Measurements from ENCODE around the gene ZC3H15. TPM values are rescaled to one million over a fixed set of nuclear protein-coding genes. Genes with fewer than 3 reads are reported as not detected.

ZC3H15 gene
- total RNA-seq, 6 experiments from 2014 or later = 20.7 to 41.2 (median 30.5) TPM

DNA sequence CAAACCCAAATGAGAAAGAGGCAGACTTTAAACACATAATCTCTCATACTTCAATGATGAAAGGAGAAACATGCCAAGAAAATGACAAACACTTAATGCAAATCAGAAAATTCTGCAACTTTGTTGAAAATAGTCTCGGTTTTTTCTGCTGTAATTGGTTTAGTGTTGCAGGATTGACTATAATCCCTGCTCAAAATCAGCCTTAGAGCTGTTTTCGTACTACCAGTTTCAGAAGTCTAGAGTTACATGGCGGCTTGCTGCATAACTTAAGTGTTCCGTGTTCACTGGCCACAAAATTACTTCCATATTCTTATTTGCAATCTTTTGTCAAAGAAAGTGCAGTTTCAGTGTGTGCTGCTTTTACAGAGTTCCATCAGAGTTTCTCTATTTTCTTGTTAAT, 54.9 kb downstream of the ZC3H15 start:
- DNase-seq = no peak
- Histone ChIP-seq H3K4me3 (no peak overlapping the region), H3K4me1 (no peaks in the 10 kb centered on the region), H3K27ac (no peak overlapping the region), H3K36me3 (no peaks in the 10 kb centered on the region), H3K9me3 (no peaks in the 10 kb centered on the region), H3K27me3 (no peaks in the 10 kb centered on the region)
- intact Hi-C loops (cut with DNase I) = no loop called here
- ATAC-seq = no peak
- 74% methylated on average over 4 of the region's 4 CpGs for WGBS (ENCODE audit: insufficient coverage, low coverage, low lambda C conversion rate, missing lambda C conversion rate)
- TF ChIP-seq POLR2A (IDR thresholded peaks at IDR 0.05) = no peak
- TF ChIP-seq, protein P1, sequence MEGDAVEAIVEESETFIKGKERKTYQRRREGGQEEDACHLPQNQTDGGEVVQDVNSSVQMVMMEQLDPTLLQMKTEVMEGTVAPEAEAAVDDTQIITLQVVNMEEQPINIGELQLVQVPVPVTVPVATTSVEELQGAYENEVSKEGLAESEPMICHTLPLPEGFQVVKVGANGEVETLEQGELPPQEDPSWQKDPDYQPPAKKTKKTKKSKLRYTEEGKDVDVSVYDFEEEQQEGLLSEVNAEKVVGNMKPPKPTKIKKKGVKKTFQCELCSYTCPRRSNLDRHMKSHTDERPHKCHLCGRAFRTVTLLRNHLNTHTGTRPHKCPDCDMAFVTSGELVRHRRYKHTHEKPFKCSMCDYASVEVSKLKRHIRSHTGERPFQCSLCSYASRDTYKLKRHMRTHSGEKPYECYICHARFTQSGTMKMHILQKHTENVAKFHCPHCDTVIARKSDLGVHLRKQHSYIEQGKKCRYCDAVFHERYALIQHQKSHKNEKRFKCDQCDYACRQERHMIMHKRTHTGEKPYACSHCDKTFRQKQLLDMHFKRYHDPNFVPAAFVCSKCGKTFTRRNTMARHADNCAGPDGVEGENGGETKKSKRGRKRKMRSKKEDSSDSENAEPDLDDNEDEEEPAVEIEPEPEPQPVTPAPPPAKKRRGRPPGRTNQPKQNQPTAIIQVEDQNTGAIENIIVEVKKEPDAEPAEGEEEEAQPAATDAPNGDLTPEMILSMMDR (IDR thresholded peaks at IDR 0.05) = no peak

DNA sequence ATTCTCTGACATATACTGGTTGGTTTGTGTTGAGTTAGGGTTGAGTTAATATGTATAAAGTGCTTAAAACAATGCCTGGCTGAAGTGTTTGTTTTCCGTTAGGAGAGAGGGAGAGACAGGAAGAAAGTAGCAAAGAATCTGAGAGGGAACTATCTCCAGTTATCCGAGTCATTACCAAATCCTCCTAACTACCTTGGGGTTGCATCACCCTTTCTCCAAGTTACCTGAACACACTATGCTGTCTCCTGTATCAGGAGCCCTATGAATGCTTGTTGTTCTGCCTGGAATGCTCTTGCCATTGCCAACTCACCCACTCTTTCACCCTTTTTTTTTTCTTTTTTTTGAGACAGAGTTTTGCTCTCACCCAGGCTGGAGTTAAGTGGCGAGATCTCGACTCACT, 55.9 kb downstream of the ZC3H15 start:
- DNase-seq (no peak), ATAC-seq (no peak)
- no peak overlapping the region for H3K4me3 ChIP-seq
- no peaks in the 10 kb centered on the region for H3K9me3 ChIP-seq
- intact Hi-C loops (cut with DNase I) = no loop called here
- H3K27ac ChIP-seq = no peak overlapping the region
- H3K4me1 ChIP-seq = no peaks in the 10 kb centered on the region
- no peaks in the 10 kb centered on the region for H3K36me3 ChIP-seq
- whole genome bisulfite sequencing (ENCODE audit: insufficient coverage, low coverage, low lambda C conversion rate, missing lambda C conversion rate) = 93% methylated on average over 3 of the region's 4 CpGs
- H3K27me3 ChIP-seq = no peaks in the 10 kb centered on the region
- TF ChIP-seq, protein P1 (IDR thresholded peaks at IDR 0.05) = no peak
- TF ChIP-seq POLR2A (IDR thresholded peaks at IDR 0.05) = no peak

DNA sequence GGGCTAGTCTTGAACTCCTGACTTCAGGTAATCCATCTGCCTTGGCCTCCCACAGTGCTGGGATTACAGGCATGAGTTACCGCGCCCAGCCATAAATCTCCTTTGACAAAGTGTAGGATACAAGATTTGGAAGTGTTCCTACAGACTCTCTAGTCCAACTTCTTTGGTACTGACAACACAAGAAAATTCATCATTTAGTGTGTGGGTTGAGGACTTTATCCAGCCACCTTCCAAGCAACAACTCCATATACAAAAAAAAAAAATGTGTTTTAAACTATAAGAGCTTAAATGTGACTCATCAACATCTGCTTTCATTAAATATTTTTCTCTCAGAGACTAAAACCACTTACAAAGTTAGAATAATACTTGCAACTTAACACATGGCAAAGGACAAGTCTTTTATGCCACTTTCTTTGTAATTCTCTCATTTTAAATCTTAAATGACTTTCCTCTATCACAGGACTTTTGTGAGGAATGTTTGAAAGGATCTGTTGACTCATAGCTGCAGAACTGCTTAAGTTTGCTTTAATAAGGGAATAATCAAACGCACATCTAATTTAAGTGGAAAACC, 57.6 kb downstream of the ZC3H15 start:
- H3K36me3 ChIP-seq = no peaks in the 10 kb centered on the region
- no peak for DNase-seq
- no peaks in the 10 kb centered on the region for H3K9me3 ChIP-seq
- peak overlapping the region in 2 of 3 donors; percentile 31 to 48 for H3K27ac ChIP-seq
- peak in 1 of 4 donors; percentile 18 for ATAC-seq
- intact Hi-C loops (cut with DNase I) = no loop called here
- WGBS (ENCODE audit: insufficient coverage, low coverage, low lambda C conversion rate, missing lambda C conversion rate) = 74% methylated on average over 3 of the region's 3 CpGs
- H3K27me3 ChIP-seq = no peaks in the 10 kb centered on the region
- no peaks in the 10 kb centered on the region for H3K4me1 ChIP-seq
- no peak overlapping the region for H3K4me3 ChIP-seq
- TF ChIP-seq, protein P1 (IDR thresholded peaks at IDR 0.05) = no peak
- TF ChIP-seq POLR2A (IDR thresholded peaks at IDR 0.05) = no peak

DNA sequence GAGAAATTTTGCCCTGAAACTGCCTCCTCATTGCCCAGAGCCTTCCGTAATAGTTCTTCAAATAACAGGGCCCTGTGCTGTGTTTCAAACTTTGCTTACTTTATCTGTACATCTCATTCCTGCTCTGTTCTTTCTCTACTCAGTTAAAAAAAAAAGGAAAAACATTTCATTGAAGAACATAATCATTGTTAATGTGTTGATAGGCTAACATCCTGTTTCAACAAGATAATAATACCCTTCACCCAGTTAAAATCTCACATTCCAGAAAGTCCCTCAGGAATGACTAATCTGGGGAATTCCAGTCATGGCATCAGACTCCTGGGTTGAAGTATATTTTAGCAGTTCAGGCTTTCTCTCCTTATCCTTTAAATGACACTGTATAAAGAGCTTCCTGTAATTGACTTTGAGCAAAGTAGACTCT, 58.2 kb downstream of the ZC3H15 start:
- TF ChIP-seq POLR2A (IDR thresholded peaks at IDR 0.05) = no peak
- TF ChIP-seq, protein P1 (IDR thresholded peaks at IDR 0.05) = no peak
- peak overlapping the region in 2 of 3 donors; percentile 31 to 48 for H3K27ac ChIP-seq
- 43% methylated on average over 1 of the region's 1 CpG for WGBS (ENCODE audit: insufficient coverage, low coverage, low lambda C conversion rate, missing lambda C conversion rate)
- H3K9me3 ChIP-seq = no peaks in the 10 kb centered on the region
- no peaks in the 10 kb centered on the region for H3K4me1 ChIP-seq
- DNase-seq (no peak), ATAC-seq (peak; percentile 70 to 97 (median 80))
- H3K4me3 ChIP-seq = no peak overlapping the region
- H3K27me3 ChIP-seq = no peaks in the 10 kb centered on the region
- no peaks in the 10 kb centered on the region for H3K36me3 ChIP-seq
- intact Hi-C loops (cut with DNase I) = no loop called here

Data from right lobe of liver (tissue), 6 donors.